ACHN (cell line): ENCODE results near the gene GON7.
"Not testable (repeated sequence)": the region's sequence is repeated elsewhere in the genome, so short reads cannot be mapped to it uniquely, and the experiment has no call there.

Experiments
- DNase-seq: peaks from one replicate; pipeline ENCODE4 v3.0.0-alpha.2; 2015
- in situ Hi-C: cut with HindIII; loops from 2 replicates; pipeline ENCODE4 v1.10.0; 2017; ENCODE audit warnings: low sequenced_read_pairs, low pct_ligation_motif_present, low pct_unique_long_range_greater_than_20kb

Gene GON7

GRCh38 chr14:93207468-93208308, 823 bp upstream of the GON7 start:
- peak; percentile 59 for DNase-seq
- in situ Hi-C loops, result no loop called here

GRCh38 chr14:93201155-93201704, 5.6 kb downstream of the GON7 start:
- no peak for DNase-seq
- in situ Hi-C loops, result no loop called here

- in situ Hi-C loops, result no loop called here
- no peak for DNase-seq
Observed at GRCh38 chr14:93200553-93200952, 6.3 kb downstream of the GON7 start.

- in situ Hi-C loops, result no loop called here
- DNase-seq, result no peak
Observed at GRCh38 chr14:93199031-93199430, 7.8 kb downstream of the GON7 start.

- in situ Hi-C loops, result no loop called here
- DNase-seq, result no peak
Observed at GRCh38 chr14:93195316-93195999, 11.4 kb downstream of the GON7 start.

GRCh38 chr14:93186956-93187355, 19.9 kb downstream of the GON7 start:
- no peak for DNase-seq
- in situ Hi-C loops, result no loop called here

- DNase-seq, result no peak
- in situ Hi-C loops, result no loop called here
Observed at GRCh38 chr14:93186466-93186865, 20.4 kb downstream of the GON7 start.

- no peak for DNase-seq
Observed at GRCh38 chr14:93185349-93185720, 21.5 kb downstream of the GON7 start.

GRCh38 chr14:93184391-93185348, 22.2 kb downstream of the GON7 start, which contains the start of the genes LYSET and MOAP1:
Gene LYSET, plus strand, starts transcription at chr14:93185317. Its CDS starts 89 bp downstream, at chr14:93185406.
Gene MOAP1, minus strand, starts transcription at chr14:93184897. Its CDS starts 655 bp downstream, at chr14:93184242.
- in situ Hi-C loops, result no loop called here
- DNase-seq, result peak; percentile 82

More at GRCh38 chr14:93185349-93185720, 21.5 kb downstream of the GON7 start:
- in situ Hi-C loops, result no loop called here

GRCh38 chr14:93183596-93184317, 23.1 kb downstream of the GON7 start:
- in situ Hi-C loops, result no loop called here
- DNase-seq, result no peak

GRCh38 chr14:93175492-93175891, 31.4 kb downstream of the GON7 start:
- no peak for DNase-seq

GRCh38 chr14:93174731-93175130, 32.1 kb downstream of the GON7 start:
- DNase-seq, in situ Hi-C loops: not testable (repeated sequence)

More at GRCh38 chr14:93175492-93175891, 31.4 kb downstream of the GON7 start:
- in situ Hi-C loops, result no loop called here

GRCh38 chr14:93173943-93174395, 32.9 kb downstream of the GON7 start:
- DNase-seq, result no peak
- in situ Hi-C loops, result no loop called here

- in situ Hi-C loops, result no loop called here
- no peak for DNase-seq
Observed at GRCh38 chr14:93171376-93171775, 35.5 kb downstream of the GON7 start.

- DNase-seq, in situ Hi-C loops: not testable (repeated sequence)
Observed at GRCh38 chr14:93170141-93170540, 36.7 kb downstream of the GON7 start.

GRCh38 chr14:93169619-93170018, 37.2 kb downstream of the GON7 start:
- DNase-seq, in situ Hi-C loops: not testable (repeated sequence)

GRCh38 chr14:93168610-93169009, 38.3 kb downstream of the GON7 start:
- DNase-seq, in situ Hi-C loops: not testable (repeated sequence)
